Keratinocyte (primary cell): ENCODE data around the gene CCDC146.
"Not testable (repeated sequence)": the region's sequence is repeated elsewhere in the genome, so short reads cannot be mapped to it uniquely, and the experiment has no call there.

Experiments used
- EZH2 ChIP-seq: IDR thresholded peaks from one replicate; pipeline ENCODE4 v1.6.1; 2012; ENCODE audit warnings: inconsistent platforms, mild to moderate bottlenecking, low read length, moderate library complexity
- TF ChIP-seq, protein P1 (sequence below), 3 experiments: IDR thresholded peaks in 1 of 3; conservative IDR thresholded peaks in 1 of 3; optimal IDR thresholded peaks in 1 of 3; 2 replicates in 2 of 3; 3 replicates in 1 of 3; pipeline versions ENCODE3 to v1.5.1; 2011; ENCODE audit warnings: low read length in 3 of 3, mild to moderate bottlenecking in 3 of 3, moderate library complexity in 2 of 3, control low read depth in 1 of 3, inconsistent platforms in 1 of 3; ENCODE audit not compliant: insufficient read depth in 2 of 3; ENCODE audit errors: extremely low read depth in 1 of 3

DNA sequence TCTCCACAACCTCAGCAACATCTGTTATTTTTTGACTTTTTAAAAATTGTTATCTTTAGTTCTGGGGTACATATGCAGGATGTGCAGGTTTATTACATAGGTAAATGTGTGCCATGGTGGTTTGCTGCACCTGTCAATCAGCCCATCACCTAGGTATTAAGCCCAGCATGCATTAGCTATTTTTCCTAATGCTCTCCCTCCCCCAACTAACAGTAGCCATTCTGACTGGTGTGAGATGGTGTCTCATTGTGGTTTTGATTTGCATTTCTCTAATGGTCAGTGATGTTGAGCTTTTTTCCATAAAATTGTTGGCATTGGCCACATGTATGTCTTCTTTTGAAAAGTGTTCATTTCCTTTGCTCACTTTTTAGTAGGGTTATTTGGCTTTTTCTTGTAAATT lies 106.4 kb downstream of the CCDC146 start:
- TF ChIP-seq, protein P1, sequence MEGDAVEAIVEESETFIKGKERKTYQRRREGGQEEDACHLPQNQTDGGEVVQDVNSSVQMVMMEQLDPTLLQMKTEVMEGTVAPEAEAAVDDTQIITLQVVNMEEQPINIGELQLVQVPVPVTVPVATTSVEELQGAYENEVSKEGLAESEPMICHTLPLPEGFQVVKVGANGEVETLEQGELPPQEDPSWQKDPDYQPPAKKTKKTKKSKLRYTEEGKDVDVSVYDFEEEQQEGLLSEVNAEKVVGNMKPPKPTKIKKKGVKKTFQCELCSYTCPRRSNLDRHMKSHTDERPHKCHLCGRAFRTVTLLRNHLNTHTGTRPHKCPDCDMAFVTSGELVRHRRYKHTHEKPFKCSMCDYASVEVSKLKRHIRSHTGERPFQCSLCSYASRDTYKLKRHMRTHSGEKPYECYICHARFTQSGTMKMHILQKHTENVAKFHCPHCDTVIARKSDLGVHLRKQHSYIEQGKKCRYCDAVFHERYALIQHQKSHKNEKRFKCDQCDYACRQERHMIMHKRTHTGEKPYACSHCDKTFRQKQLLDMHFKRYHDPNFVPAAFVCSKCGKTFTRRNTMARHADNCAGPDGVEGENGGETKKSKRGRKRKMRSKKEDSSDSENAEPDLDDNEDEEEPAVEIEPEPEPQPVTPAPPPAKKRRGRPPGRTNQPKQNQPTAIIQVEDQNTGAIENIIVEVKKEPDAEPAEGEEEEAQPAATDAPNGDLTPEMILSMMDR (optimal IDR thresholded peaks at IDR 0.05 in 1 of 3, IDR thresholded peaks at IDR 0.05 in 1 of 3, conservative IDR thresholded peaks at IDR 0.05 in 1 of 3; ENCODE audit: extremely low read depth in 1 of 3, insufficient read depth in 2 of 3, low read length in 3 of 3), result not testable (repeated sequence)
- not testable (repeated sequence) for TF ChIP-seq EZH2
